HepG2 (cell line): ENCODE data around the gene HDGF. TPM values are rescaled to one million over a fixed set of nuclear protein-coding genes. Genes with fewer than 3 reads are reported as not detected.

Experiments used
- ATAC-seq: fragments of 200-7000 bp; cut with Tn5 transposase; 3 replicates; pipeline ENCODE4 v1.9.1; 2020; ENCODE audit warnings: mild to moderate bottlenecking, moderate library complexity
- BruUV-seq: library from RNA; stranded (reverse); fragments of 400-500 nt; replicated peaks from 2 replicates; lab custom pipeline; 2021; lab: Mats Ljungman, UMichigan
- CTCF ChIA-PET: fragments of 300-600 bp; formaldehyde crosslinking; extraction: SDS; loops from one replicate; lab custom pipeline; 2021; ENCODE audit warnings: low total read pairs, inconsistent platforms, low intra/inter-chr PET ratio; lab: Yijun Ruan, JAX
- POLR2A ChIA-PET: fragments of 350-600 bp; sonication (Branson Sonifier 250); formaldehyde crosslinking; loops from one replicate; lab custom pipeline; 2020; ENCODE audit warnings: antibody characterized with exemption, inconsistent platforms; lab: Yijun Ruan, JAX
- DNase-seq: peaks from one replicate; pipeline ENCODE4 v3.0.0-alpha.2; 2015; ENCODE audit warnings: low spot score
- FAIRE-seq: peaks from 3 replicates; lab custom pipeline; 2011; peaks lifted over from hg19 to GRCh38; lab: Jason Lieb, UNC
- H2AFZ ChIP-seq: one replicate; pipeline ENCODE4 v1.6.1; 2011; ENCODE audit warnings: low read length, inconsistent platforms
- H3K27ac ChIP-seq: fragments of 300-600 bp; 3 replicates; pipeline ENCODE4 v1.8.0; 2011; ENCODE audit warnings: mixed run types, mild to moderate bottlenecking, mixed read lengths, low read length, inconsistent platforms; ENCODE audit not compliant: insufficient read depth; ENCODE audit errors: extremely low read length
- H3K27me3 ChIP-seq, 2 experiments: fragments of 200-600 bp in 1 of 2; 2 replicates in 1 of 2; 3 replicates in 1 of 2; pipeline versions ENCODE4 v1.6.0 to v1.8.0; 2011; ENCODE audit warnings: low read length in 2 of 2, mild to moderate bottlenecking in 2 of 2, moderate library complexity in 2 of 2, inconsistent platforms in 1 of 2; ENCODE audit not compliant: insufficient read depth in 2 of 2, control insufficient read depth in 1 of 2
- H3K36me3 ChIP-seq, 2 experiments: fragments of 200-600 bp in 1 of 2; replicated peaks in 1 of 2; 2 replicates in 1 of 2; 3 replicates in 1 of 2; pipeline versions ENCODE4 v1.5.1 to v1.8.0; 2011; ENCODE audit warnings: low read length in 2 of 2, inconsistent platforms in 1 of 2; ENCODE audit not compliant: insufficient read depth in 2 of 2, control insufficient read depth in 1 of 2
- H3K4me1 ChIP-seq: 2 replicates; pipeline ENCODE4 v1.5.1; 2012; ENCODE audit warnings: low read length, inconsistent platforms; ENCODE audit not compliant: insufficient read depth
- H3K4me2 ChIP-seq: 2 replicates; pipeline ENCODE4 v1.6.0; 2011; ENCODE audit warnings: low read depth, low read length, inconsistent platforms
- H3K4me3 ChIP-seq, 3 experiments: fragments of 200-600 bp in 1 of 3; sonication (generic), shearing (Covaris generic) in 1 of 3; replicated peaks in 1 of 3; 2 replicates each; pipeline ENCODE4 v1.5.1; 2011 to 2016; ENCODE audit warnings: low read length in 3 of 3, inconsistent platforms in 2 of 3, low read depth in 2 of 3, mild to moderate bottlenecking in 2 of 3, control low read depth in 1 of 3, mixed read lengths in 1 of 3; ENCODE audit not compliant: insufficient read depth in 1 of 3
- H3K79me2 ChIP-seq: one replicate; pipeline ENCODE4 v1.6.1; 2011; ENCODE audit warnings: low read length, inconsistent platforms; ENCODE audit not compliant: insufficient read depth
- H3K9ac ChIP-seq: 2 replicates; pipeline ENCODE4 v1.6.0; 2011; ENCODE audit warnings: mild to moderate bottlenecking, low read depth, low read length, inconsistent platforms; ENCODE audit not compliant: insufficient read depth
- H3K9me3 ChIP-seq: 2 replicates; pipeline ENCODE4 v1.5.1; 2012; ENCODE audit warnings: mild to moderate bottlenecking, low read length
- H4K20me1 ChIP-seq: 2 replicates; pipeline ENCODE4 v1.6.0; 2011; ENCODE audit warnings: inconsistent platforms, mild to moderate bottlenecking, low read length, moderate library complexity; ENCODE audit not compliant: insufficient read depth
- HDAC1 ChIP-seq: sonication (generic); formaldehyde crosslinking; IDR thresholded peaks from 2 replicates; pipeline ENCODE4 v1.5.1; 2020; ENCODE audit warnings: mild to moderate bottlenecking, missing genetic modification reagents
- RBM22 ChIP-seq: fragments of 200-400 bp; formaldehyde crosslinking; optimal IDR thresholded peaks from 2 replicates; pipeline ENCODE3; 2017; ENCODE audit warnings: mild to moderate bottlenecking, low read length, moderate library complexity
- RBM39 ChIP-seq: fragments of 200-400 bp; formaldehyde crosslinking; IDR thresholded peaks from one replicate; pipeline ENCODE4 v1.6.1; 2018; ENCODE audit warnings: antibody characterized with exemption, mild to moderate bottlenecking, low read depth, low read length; ENCODE audit not compliant: poor library complexity, severe bottlenecking
- RERE ChIP-seq: IDR thresholded peaks from 2 replicates; pipeline ENCODE4 v1.6.1; 2016; ENCODE audit warnings: low read depth, missing genetic modification reagents, missing compliant biosample characterization
- TARDBP ChIP-seq: sonication (generic); formaldehyde crosslinking; IDR thresholded peaks from 2 replicates; pipeline ENCODE4 v1.8.0; 2022; ENCODE audit warnings: mild to moderate bottlenecking, missing genetic modification reagents
- ZSCAN9 ChIP-seq: IDR thresholded peaks from 2 replicates; pipeline ENCODE4 v1.6.1; 2016; ENCODE audit warnings: borderline replicate concordance
- WGBS: methylation state at CpG from one replicate; pipeline ENCODE4 v1.1.6; 2017; ENCODE audit warnings: low lambda C conversion rate; 5-methylcytosine and 5-hydroxymethylcytosine counted together
- in situ Hi-C: cut with HindIII; loops from 2 replicates; pipeline ENCODE4 v1.10.0; 2017; ENCODE audit warnings: low pct_unique_long_range_greater_than_20kb; ENCODE audit not compliant: extremely low pct_ligation_motif_present
- intact Hi-C: fragments of 100-400 bp; cut with micrococcal nuclease; formaldehyde crosslinking; loops from one replicate; pipeline ENCODE4 v1.10.0; 2022; ENCODE audit not compliant: unreplicated experiment
- polyA plus RNA-seq, 8 experiments: library from polyadenylated mRNA; depleted of rRNA in 3 of 8; stranded (reverse) in 7 of 8; unstranded in 1 of 8; fragments of >200 nt; fragmentation: Illumina TruSeq in 4 of 8; extraction: Trizol in 4 of 8; gene quantifications; 2 replicates each; pipeline versions ENCODE4 v1.2.1 to v1.2.3, GENCODE V29; 2011 to 2016; ENCODE audit warnings: low read depth in 4 of 8, missing spikeins in 1 of 8, mixed read lengths in 1 of 8; ENCODE audit not compliant: insufficient read depth in 1 of 8
- total RNA-seq, 5 experiments: library from RNA; depleted of rRNA; stranded (reverse); fragments of >200 nt; fragmentation: Illumina TruSeq; extraction: Trizol; gene quantifications; 2 replicates each; pipeline ENCODE4 v1.2.3, GENCODE V29; 2016; ENCODE audit warnings: low read depth in 1 of 5
- TF ChIP-seq, protein P1 (sequence below): sonication (generic); formaldehyde crosslinking; IDR thresholded peaks from 2 replicates; pipeline ENCODE4 v1.5.1; 2020; ENCODE audit warnings: mild to moderate bottlenecking, missing genetic modification reagents, borderline replicate concordance
- TF ChIP-seq, protein P2 (sequence below): sonication (generic); formaldehyde crosslinking; IDR thresholded peaks from 2 replicates; pipeline ENCODE4 v1.5.0; 2020; ENCODE audit warnings: missing genetic modification reagents

HDGF gene
- total and polyA plus RNA-seq, 2 of the 13 experiments (the other 11 are each of a cell fraction or from before 2014, with no cell fraction given): 156 to 196 TPM

DNA sequence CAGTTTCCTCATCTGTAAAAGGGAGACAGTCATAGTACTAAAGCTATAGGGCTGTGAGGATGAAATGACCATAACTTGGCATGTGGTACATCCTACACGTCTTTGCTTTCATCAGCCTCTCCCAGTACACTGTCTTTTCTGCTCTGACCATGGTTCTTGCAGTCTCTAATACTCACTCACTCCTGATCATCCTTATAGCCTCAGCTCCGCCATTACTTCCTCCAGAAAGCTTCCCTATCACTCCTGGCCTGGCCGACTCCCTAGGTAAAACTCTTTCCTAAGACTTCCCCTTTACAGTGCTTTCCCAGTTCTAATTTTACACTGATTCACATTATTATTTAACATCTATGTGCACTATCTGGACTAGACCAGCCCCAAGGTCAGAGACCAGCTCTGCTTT is 5.6 kb downstream of the HDGF start:
- H3K4me3 ChIP-seq: peak overlapping the region; percentile 59 to 90 (median 77); a peak in 4 of 6 replicates
- DNase-seq (no peak), ATAC-seq (no peak), FAIRE-seq (no peak)
- H3K27me3 ChIP-seq: no peaks in the 10 kb centered on the region; a peak in 1 of 5 replicates
- WGBS: 93% methylated on average over 3 of the region's 3 CpGs
- H3K79me2 ChIP-seq: peaks cover 61% of the 10 kb centered on the region
- H3K4me1 ChIP-seq: peaks cover 51% of the 10 kb centered on the region
- intact Hi-C loops: no loop called here
- BruUV-seq: no TSS peak
- TF ChIP-seq ZSCAN9 (CRISPR knock-in tag): no peak
- peak; percentile 11 for TF ChIP-seq RBM22
- peaks cover 13% of the 10 kb centered on the region for H4K20me1 ChIP-seq
- H2AFZ ChIP-seq: no peak overlapping the region
- peak overlapping the region; percentile 100 for H3K27ac ChIP-seq
- in situ Hi-C loops: no loop called here
- POLR2A ChIA-PET: interaction anchor here (0.9 to 3.3 kb wide), 2 partner anchors 17 to 21 kb away, joined by 3 to 27 read pairs; partner anchors contain the start of genes ISG20L2, METTL25B and PRCC
- peaks cover 10 to 37% of the 10 kb centered on the region in 2 experiments; a peak in 4 of 5 replicates for H3K36me3 ChIP-seq
- CTCF ChIA-PET: no interaction called here
- no peaks in the 10 kb centered on the region for H3K9me3 ChIP-seq
- peak overlapping the region; percentile 100 for H3K4me2 ChIP-seq
- H3K9ac ChIP-seq: peak overlapping the region; percentile 100

- no peak overlapping the region for H2AFZ ChIP-seq
- in situ Hi-C loops (no loop called here), intact Hi-C loops (no loop called here)
- peaks cover 13% of the 10 kb centered on the region for H4K20me1 ChIP-seq
- H3K9ac ChIP-seq: no peak overlapping the region
- H3K4me1 ChIP-seq: peaks cover 52% of the 10 kb centered on the region
- H3K4me3 ChIP-seq: no peak overlapping the region
- ChIA-PET CTCF (no interaction called here), POLR2A (no interaction called here)
- no TSS peak for BruUV-seq
- H3K9me3 ChIP-seq: no peaks in the 10 kb centered on the region
- FAIRE-seq: no peak
- H3K27me3 ChIP-seq: no peaks in the 10 kb centered on the region; a peak in 1 of 5 replicates
- no peak overlapping the region for H3K4me2 ChIP-seq
- no peak for ATAC-seq
- DNase-seq: no peak
- WGBS: 96% methylated on average over 12 of the region's 14 CpGs
- H3K27ac ChIP-seq: no peak overlapping the region
- peaks cover 56% of the 10 kb centered on the region for H3K79me2 ChIP-seq
- H3K36me3 ChIP-seq: peaks cover 10 to 37% of the 10 kb centered on the region in 2 experiments; a peak in 4 of 5 replicates
- TF ChIP-seq, protein P1, sequence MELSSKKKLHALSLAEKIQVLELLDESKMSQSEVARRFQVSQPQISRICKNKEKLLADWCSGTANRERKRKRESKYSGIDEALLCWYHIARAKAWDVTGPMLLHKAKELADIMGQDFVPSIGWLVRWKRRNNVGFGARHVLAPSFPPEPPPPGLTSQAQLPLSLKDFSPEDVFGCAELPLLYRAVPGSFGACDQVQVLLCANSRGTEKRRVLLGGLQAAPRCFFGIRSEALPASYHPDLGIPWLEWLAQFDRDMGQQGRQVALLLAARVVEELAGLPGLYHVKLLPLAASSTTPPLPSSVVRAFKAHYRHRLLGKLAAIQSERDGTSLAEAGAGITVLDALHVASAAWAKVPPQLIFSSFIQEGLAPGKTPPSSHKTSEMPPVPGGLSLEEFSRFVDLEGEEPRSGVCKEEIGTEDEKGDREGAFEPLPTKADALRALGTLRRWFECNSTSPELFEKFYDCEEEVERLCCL (CRISPR knock-in tag): no peak
- no peak for TF ChIP-seq RERE (CRISPR knock-in tag)
- TF ChIP-seq HDAC1 (CRISPR knock-in tag): no peak
- TF ChIP-seq RBM39: no peak
- no peak for TF ChIP-seq TARDBP
- TF ChIP-seq, protein P2, sequence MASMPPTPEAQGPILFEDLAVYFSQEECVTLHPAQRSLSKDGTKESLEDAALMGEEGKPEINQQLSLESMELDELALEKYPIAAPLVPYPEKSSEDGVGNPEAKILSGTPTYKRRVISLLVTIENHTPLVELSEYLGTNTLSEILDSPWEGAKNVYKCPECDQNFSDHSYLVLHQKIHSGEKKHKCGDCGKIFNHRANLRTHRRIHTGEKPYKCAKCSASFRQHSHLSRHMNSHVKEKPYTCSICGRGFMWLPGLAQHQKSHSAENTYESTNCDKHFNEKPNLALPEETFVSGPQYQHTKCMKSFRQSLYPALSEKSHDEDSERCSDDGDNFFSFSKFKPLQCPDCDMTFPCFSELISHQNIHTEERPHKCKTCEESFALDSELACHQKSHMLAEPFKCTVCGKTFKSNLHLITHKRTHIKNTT (CRISPR knock-in tag): no peak
Observed at GRCh38 chr1:156744786-156745419, 6.6 kb downstream of the HDGF start.
